IPS DF 19.7 (cell line): Measurements from ENCODE around the gene PSMB10.

ENCODE experiments used
- DNase-seq: peaks from one replicate; pipeline ENCODE4 v3.0.0-alpha.2; 2013; ENCODE audit warnings: low read depth, low spot score

The PSMB10 gene

GRCh38 chr16:67963662-67964321 is 27.1 kb upstream of the PSMB10 start:
- no peak for DNase-seq

- DNase-seq, result no peak
Measured at GRCh38 chr16:67963292-67963661, 26.6 kb upstream of the PSMB10 start.

- no peak for DNase-seq
Measured at GRCh38 chr16:67962135-67962534, 25.5 kb upstream of the PSMB10 start.

GRCh38 chr16:67961551-67961957 is 24.9 kb upstream of the PSMB10 start:
- no peak for DNase-seq

- no peak for DNase-seq
Measured at GRCh38 chr16:67959536-67960329, 23.1 kb upstream of the PSMB10 start.

- DNase-seq, result no peak
Measured at GRCh38 chr16:67957622-67958021, 21.0 kb upstream of the PSMB10 start.

- no peak for DNase-seq
Measured at GRCh38 chr16:67954421-67955196, 18.0 kb upstream of the PSMB10 start.

- DNase-seq, result no peak
Measured at GRCh38 chr16:67953641-67954375, 17.2 kb upstream of the PSMB10 start.

- DNase-seq, result no peak
Measured at GRCh38 chr16:67951485-67951884, 14.8 kb upstream of the PSMB10 start.

- no peak for DNase-seq
Measured at GRCh38 chr16:67950335-67950843, 13.7 kb upstream of the PSMB10 start.

- no peak for DNase-seq
Measured at GRCh38 chr16:67949645-67950044, 13.0 kb upstream of the PSMB10 start.

- no peak for DNase-seq
Measured at GRCh38 chr16:67948015-67948414, 11.4 kb upstream of the PSMB10 start.

- DNase-seq, result no peak
Measured at GRCh38 chr16:67946966-67947558, 10.4 kb upstream of the PSMB10 start.

- DNase-seq, result no peak
Measured at GRCh38 chr16:67946128-67946569, 9.5 kb upstream of the PSMB10 start.

- DNase-seq, result no peak
Measured at GRCh38 chr16:67945392-67945933, 8.8 kb upstream of the PSMB10 start.

- no peak for DNase-seq
Measured at GRCh38 chr16:67944690-67945391, 8.2 kb upstream of the PSMB10 start.

GRCh38 chr16:67943619-67944504 is 7.2 kb upstream of the PSMB10 start, which contains the start of gene LCAT:
Gene LCAT (minus strand): TSS chr16:67944120. CDS start chr16:67944101, 19 bp downstream.
- no peak for DNase-seq

GRCh38 chr16:67943256-67943618 is 6.6 kb upstream of the PSMB10 start:
- DNase-seq, result no peak
